WTC11 (cell line): ENCODE data around the gene PODXL. TPM values are rescaled to one million over a fixed set of nuclear protein-coding genes. Genes with fewer than 3 reads are reported as not detected.

Experiments
- ATF1 ChIP-seq: sonication (generic); formaldehyde crosslinking; IDR thresholded peaks from 2 replicates; pipeline ENCODE4 v1.8.1; 2023; ENCODE audit warnings: mild to moderate bottlenecking, moderate library complexity, missing genetic modification reagents
- CBFB ChIP-seq: sonication (generic); formaldehyde crosslinking; IDR thresholded peaks from 2 replicates; pipeline ENCODE4 v1.8.1; 2022; ENCODE audit warnings: mild to moderate bottlenecking, low read depth, missing genetic modification reagents
- CREB1 ChIP-seq: sonication (generic); formaldehyde crosslinking; IDR thresholded peaks from 2 replicates; pipeline ENCODE4 v1.8.0; 2023; ENCODE audit warnings: mild to moderate bottlenecking, missing genetic modification reagents
- EMX1 ChIP-seq: fragments of 250-450 bp; sonication (Bioruptor Pico); IDR thresholded peaks from 2 replicates; pipeline ENCODE4 v1.8.0; 2021; ENCODE audit warnings: mild to moderate bottlenecking
- GABPB1 ChIP-seq: sonication (generic); formaldehyde crosslinking; IDR thresholded peaks from 2 replicates; pipeline ENCODE4 v1.8.1; 2023; ENCODE audit warnings: mild to moderate bottlenecking, missing genetic modification reagents
- IRF2 ChIP-seq: sonication (generic); formaldehyde crosslinking; IDR thresholded peaks from 2 replicates; pipeline ENCODE4 v1.8.0; 2022; ENCODE audit warnings: low read depth, missing genetic modification reagents, borderline replicate concordance
- JUN ChIP-seq: sonication (generic); formaldehyde crosslinking; IDR thresholded peaks from 2 replicates; pipeline ENCODE4 v1.8.0; 2023; ENCODE audit warnings: mild to moderate bottlenecking, missing genetic modification reagents
- OVOL2 ChIP-seq: fragments of 250-450 bp; sonication (Bioruptor Pico); IDR thresholded peaks from 2 replicates; pipeline ENCODE4 v1.9.0; 2021; ENCODE audit warnings: mild to moderate bottlenecking, borderline replicate concordance
- RELA ChIP-seq: sonication (generic); formaldehyde crosslinking; IDR thresholded peaks from 2 replicates; pipeline ENCODE4 v1.8.1; 2022; ENCODE audit warnings: missing genetic modification reagents, mild to moderate bottlenecking, borderline replicate concordance
- SP1 ChIP-seq: sonication (generic); formaldehyde crosslinking; conservative IDR thresholded peaks from 2 replicates; pipeline ENCODE4 v1.8.1; 2022; ENCODE audit warnings: missing genetic modification reagents
- TEAD1 ChIP-seq: sonication (generic); formaldehyde crosslinking; IDR thresholded peaks from 2 replicates; pipeline ENCODE4 v1.8.0; 2022; ENCODE audit warnings: mild to moderate bottlenecking, missing genetic modification reagents
- ZBTB21 ChIP-seq: sonication (generic); formaldehyde crosslinking; IDR thresholded peaks from 2 replicates; pipeline ENCODE4 v1.8.1; 2023; ENCODE audit warnings: mild to moderate bottlenecking, missing genetic modification reagents, borderline replicate concordance
- ZNF232 ChIP-seq: sonication (generic); formaldehyde crosslinking; IDR thresholded peaks from 2 replicates; pipeline ENCODE4 v1.8.0; 2022; ENCODE audit warnings: mild to moderate bottlenecking, missing genetic modification reagents
- ZNF263 ChIP-seq: sonication (generic); formaldehyde crosslinking; IDR thresholded peaks from 2 replicates; pipeline ENCODE4 v1.8.1; 2022; ENCODE audit warnings: low read depth, mild to moderate bottlenecking, moderate library complexity, missing genetic modification reagents
- ZNF671 ChIP-seq: fragments of 250-450 bp; sonication (Bioruptor Pico); IDR thresholded peaks from 2 replicates; pipeline ENCODE4 v1.8.0; 2021; ENCODE audit warnings: mild to moderate bottlenecking
- total RNA-seq: library from RNA; stranded (reverse); gene quantifications from 3 replicates; pipeline ENCODE4 v1.2.3, GENCODE V29; 2021
- TF ChIP-seq, protein P1 (sequence below): fragments of 250-450 bp; sonication (Bioruptor Pico); IDR thresholded peaks from 2 replicates; pipeline ENCODE4 v1.8.0; 2021; ENCODE audit warnings: mild to moderate bottlenecking
- TF ChIP-seq, protein P2 (sequence below): sonication (generic); formaldehyde crosslinking; IDR thresholded peaks from 2 replicates; pipeline ENCODE4 v1.8.1; 2023; ENCODE audit warnings: mild to moderate bottlenecking, missing genetic modification reagents, borderline replicate concordance
- TF ChIP-seq, protein P3 (sequence below): fragments of 250-450 bp; sonication (Bioruptor Pico); IDR thresholded peaks from 2 replicates; pipeline ENCODE4 v2.1.2; 2022; ENCODE audit warnings: mild to moderate bottlenecking, moderate library complexity
- TF ChIP-seq, protein P4 (sequence below): fragments of 250-450 bp; sonication (Bioruptor Pico); IDR thresholded peaks from 2 replicates; pipeline ENCODE4 v1.9.0; 2021; ENCODE audit warnings: mild to moderate bottlenecking
- TF ChIP-seq, protein P5 (sequence below): sonication (generic); formaldehyde crosslinking; IDR thresholded peaks from 2 replicates; pipeline ENCODE4 v1.8.0; 2022; ENCODE audit warnings: missing genetic modification reagents
- TF ChIP-seq, protein P6 (sequence below): sonication (generic); formaldehyde crosslinking; conservative IDR thresholded peaks from 2 replicates; pipeline ENCODE4 v1.8.1; 2023; ENCODE audit warnings: mild to moderate bottlenecking, low read depth, missing genetic modification reagents, moderate library complexity
- TF ChIP-seq, protein P7 (sequence below): sonication (generic); formaldehyde crosslinking; IDR thresholded peaks from 2 replicates; pipeline ENCODE4 v1.8.1; 2022; ENCODE audit warnings: mild to moderate bottlenecking, moderate library complexity, missing genetic modification reagents

PODXL gene
- total RNA-seq, 1 experiment from 2014 or later: 483 TPM

DNA sequence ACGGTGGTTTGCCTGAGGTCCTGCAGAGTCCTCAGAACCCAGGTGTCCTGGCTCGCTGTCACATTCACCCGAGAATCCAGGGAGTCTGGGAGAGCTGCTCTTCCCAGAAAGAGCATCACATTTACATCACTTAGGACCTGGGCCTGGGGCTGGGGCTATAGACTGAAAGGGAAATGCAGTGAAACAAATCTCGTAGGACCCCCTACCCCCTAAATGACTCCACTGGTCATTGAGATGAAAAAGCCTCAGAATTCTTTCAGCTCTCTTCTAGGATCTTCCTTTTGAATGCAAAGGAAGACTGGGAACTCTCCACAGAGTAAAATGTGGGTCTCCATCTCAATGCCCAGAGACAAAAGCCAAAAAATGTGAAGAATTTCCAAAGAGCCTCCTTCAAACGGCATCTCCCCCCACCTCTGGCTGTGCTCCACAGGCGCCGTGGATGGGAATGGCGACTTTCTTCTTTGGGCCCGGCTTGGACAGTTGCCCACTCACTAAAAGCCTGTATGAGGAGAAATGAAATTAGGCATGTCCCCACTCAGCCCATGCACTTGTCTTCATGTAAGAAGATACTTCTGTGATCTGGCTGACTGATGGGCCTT lies 49.0 kb upstream of the PODXL start (continued):
- no peak for TF ChIP-seq GABPB1 (CRISPR knock-in tag)
- TF ChIP-seq TEAD1 (CRISPR knock-in tag): peak; percentile 97; the same call in 1 of the 2 replicates
- TF ChIP-seq, protein P1, sequence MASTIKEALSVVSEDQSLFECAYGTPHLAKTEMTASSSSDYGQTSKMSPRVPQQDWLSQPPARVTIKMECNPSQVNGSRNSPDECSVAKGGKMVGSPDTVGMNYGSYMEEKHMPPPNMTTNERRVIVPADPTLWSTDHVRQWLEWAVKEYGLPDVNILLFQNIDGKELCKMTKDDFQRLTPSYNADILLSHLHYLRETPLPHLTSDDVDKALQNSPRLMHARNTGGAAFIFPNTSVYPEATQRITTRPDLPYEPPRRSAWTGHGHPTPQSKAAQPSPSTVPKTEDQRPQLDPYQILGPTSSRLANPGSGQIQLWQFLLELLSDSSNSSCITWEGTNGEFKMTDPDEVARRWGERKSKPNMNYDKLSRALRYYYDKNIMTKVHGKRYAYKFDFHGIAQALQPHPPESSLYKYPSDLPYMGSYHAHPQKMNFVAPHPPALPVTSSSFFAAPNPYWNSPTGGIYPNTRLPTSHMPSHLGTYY: no peak
- TF ChIP-seq, protein P2, sequence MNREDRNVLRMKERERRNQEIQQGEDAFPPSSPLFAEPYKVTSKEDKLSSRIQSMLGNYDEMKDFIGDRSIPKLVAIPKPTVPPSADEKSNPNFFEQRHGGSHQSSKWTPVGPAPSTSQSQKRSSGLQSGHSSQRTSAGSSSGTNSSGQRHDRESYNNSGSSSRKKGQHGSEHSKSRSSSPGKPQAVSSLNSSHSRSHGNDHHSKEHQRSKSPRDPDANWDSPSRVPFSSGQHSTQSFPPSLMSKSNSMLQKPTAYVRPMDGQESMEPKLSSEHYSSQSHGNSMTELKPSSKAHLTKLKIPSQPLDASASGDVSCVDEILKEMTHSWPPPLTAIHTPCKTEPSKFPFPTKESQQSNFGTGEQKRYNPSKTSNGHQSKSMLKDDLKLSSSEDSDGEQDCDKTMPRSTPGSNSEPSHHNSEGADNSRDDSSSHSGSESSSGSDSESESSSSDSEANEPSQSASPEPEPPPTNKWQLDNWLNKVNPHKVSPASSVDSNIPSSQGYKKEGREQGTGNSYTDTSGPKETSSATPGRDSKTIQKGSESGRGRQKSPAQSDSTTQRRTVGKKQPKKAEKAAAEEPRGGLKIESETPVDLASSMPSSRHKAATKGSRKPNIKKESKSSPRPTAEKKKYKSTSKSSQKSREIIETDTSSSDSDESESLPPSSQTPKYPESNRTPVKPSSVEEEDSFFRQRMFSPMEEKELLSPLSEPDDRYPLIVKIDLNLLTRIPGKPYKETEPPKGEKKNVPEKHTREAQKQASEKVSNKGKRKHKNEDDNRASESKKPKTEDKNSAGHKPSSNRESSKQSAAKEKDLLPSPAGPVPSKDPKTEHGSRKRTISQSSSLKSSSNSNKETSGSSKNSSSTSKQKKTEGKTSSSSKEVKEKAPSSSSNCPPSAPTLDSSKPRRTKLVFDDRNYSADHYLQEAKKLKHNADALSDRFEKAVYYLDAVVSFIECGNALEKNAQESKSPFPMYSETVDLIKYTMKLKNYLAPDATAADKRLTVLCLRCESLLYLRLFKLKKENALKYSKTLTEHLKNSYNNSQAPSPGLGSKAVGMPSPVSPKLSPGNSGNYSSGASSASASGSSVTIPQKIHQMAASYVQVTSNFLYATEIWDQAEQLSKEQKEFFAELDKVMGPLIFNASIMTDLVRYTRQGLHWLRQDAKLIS (CRISPR knock-in tag): 0 out of 2 replicates have a peak, but pooled peaks have one; percentile 69
- no peak for TF ChIP-seq OVOL2 (CRISPR knock-in tag)
- no peak for TF ChIP-seq ATF1 (CRISPR knock-in tag)
- 0 out of 2 replicates have a peak, but pooled peaks have one; percentile 57 for TF ChIP-seq ZNF263 (CRISPR knock-in tag)
- 0 out of 2 replicates have a peak, but pooled peaks have one; percentile 16 for TF ChIP-seq ZNF232 (CRISPR knock-in tag)
- TF ChIP-seq, protein P3, sequence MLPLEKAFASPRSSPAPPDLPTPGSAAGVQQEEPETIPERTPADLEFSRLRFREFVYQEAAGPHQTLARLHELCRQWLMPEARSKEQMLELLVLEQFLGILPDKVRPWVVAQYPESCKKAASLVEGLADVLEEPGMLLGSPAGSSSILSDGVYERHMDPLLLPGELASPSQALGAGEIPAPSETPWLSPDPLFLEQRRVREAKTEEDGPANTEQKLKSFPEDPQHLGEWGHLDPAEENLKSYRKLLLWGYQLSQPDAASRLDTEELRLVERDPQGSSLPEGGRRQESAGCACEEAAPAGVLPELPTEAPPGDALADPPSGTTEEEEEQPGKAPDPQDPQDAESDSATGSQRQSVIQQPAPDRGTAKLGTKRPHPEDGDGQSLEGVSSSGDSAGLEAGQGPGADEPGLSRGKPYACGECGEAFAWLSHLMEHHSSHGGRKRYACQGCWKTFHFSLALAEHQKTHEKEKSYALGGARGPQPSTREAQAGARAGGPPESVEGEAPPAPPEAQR (CRISPR knock-in tag): 0 out of 2 replicates have a peak, but pooled peaks have one; percentile 12
- TF ChIP-seq, protein P4, sequence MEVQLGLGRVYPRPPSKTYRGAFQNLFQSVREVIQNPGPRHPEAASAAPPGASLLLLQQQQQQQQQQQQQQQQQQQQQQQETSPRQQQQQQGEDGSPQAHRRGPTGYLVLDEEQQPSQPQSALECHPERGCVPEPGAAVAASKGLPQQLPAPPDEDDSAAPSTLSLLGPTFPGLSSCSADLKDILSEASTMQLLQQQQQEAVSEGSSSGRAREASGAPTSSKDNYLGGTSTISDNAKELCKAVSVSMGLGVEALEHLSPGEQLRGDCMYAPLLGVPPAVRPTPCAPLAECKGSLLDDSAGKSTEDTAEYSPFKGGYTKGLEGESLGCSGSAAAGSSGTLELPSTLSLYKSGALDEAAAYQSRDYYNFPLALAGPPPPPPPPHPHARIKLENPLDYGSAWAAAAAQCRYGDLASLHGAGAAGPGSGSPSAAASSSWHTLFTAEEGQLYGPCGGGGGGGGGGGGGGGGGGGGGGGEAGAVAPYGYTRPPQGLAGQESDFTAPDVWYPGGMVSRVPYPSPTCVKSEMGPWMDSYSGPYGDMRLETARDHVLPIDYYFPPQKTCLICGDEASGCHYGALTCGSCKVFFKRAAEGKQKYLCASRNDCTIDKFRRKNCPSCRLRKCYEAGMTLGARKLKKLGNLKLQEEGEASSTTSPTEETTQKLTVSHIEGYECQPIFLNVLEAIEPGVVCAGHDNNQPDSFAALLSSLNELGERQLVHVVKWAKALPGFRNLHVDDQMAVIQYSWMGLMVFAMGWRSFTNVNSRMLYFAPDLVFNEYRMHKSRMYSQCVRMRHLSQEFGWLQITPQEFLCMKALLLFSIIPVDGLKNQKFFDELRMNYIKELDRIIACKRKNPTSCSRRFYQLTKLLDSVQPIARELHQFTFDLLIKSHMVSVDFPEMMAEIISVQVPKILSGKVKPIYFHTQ (CRISPR knock-in tag): 0 out of 2 replicates have a peak, but pooled peaks have one; percentile 44
- 0 out of 2 replicates have a peak, but pooled peaks have one; percentile 42 for TF ChIP-seq EMX1
- TF ChIP-seq, protein P5, sequence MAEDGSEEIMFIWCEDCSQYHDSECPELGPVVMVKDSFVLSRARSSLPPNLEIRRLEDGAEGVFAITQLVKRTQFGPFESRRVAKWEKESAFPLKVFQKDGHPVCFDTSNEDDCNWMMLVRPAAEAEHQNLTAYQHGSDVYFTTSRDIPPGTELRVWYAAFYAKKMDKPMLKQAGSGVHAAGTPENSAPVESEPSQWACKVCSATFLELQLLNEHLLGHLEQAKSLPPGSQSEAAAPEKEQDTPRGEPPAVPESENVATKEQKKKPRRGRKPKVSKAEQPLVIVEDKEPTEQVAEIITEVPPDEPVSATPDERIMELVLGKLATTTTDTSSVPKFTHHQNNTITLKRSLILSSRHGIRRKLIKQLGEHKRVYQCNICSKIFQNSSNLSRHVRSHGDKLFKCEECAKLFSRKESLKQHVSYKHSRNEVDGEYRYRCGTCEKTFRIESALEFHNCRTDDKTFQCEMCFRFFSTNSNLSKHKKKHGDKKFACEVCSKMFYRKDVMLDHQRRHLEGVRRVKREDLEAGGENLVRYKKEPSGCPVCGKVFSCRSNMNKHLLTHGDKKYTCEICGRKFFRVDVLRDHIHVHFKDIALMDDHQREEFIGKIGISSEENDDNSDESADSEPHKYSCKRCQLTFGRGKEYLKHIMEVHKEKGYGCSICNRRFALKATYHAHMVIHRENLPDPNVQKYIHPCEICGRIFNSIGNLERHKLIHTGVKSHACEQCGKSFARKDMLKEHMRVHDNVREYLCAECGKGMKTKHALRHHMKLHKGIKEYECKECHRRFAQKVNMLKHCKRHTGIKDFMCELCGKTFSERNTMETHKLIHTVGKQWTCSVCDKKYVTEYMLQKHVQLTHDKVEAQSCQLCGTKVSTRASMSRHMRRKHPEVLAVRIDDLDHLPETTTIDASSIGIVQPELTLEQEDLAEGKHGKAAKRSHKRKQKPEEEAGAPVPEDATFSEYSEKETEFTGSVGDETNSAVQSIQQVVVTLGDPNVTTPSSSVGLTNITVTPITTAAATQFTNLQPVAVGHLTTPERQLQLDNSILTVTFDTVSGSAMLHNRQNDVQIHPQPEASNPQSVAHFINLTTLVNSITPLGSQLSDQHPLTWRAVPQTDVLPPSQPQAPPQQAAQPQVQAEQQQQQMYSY (CRISPR knock-in tag): no peak
- TF ChIP-seq JUN: peak; percentile 14; the same call in 1 of the 2 replicates
- 0 out of 2 replicates have a peak, but pooled peaks have one; percentile 41 for TF ChIP-seq ZNF671 (CRISPR knock-in tag)
- no peak for TF ChIP-seq SP1 (CRISPR knock-in tag)
- TF ChIP-seq, protein P6, sequence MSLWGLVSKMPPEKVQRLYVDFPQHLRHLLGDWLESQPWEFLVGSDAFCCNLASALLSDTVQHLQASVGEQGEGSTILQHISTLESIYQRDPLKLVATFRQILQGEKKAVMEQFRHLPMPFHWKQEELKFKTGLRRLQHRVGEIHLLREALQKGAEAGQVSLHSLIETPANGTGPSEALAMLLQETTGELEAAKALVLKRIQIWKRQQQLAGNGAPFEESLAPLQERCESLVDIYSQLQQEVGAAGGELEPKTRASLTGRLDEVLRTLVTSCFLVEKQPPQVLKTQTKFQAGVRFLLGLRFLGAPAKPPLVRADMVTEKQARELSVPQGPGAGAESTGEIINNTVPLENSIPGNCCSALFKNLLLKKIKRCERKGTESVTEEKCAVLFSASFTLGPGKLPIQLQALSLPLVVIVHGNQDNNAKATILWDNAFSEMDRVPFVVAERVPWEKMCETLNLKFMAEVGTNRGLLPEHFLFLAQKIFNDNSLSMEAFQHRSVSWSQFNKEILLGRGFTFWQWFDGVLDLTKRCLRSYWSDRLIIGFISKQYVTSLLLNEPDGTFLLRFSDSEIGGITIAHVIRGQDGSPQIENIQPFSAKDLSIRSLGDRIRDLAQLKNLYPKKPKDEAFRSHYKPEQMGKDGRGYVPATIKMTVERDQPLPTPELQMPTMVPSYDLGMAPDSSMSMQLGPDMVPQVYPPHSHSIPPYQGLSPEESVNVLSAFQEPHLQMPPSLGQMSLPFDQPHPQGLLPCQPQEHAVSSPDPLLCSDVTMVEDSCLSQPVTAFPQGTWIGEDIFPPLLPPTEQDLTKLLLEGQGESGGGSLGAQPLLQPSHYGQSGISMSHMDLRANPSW (CRISPR knock-in tag): no peak
- TF ChIP-seq, protein P7, sequence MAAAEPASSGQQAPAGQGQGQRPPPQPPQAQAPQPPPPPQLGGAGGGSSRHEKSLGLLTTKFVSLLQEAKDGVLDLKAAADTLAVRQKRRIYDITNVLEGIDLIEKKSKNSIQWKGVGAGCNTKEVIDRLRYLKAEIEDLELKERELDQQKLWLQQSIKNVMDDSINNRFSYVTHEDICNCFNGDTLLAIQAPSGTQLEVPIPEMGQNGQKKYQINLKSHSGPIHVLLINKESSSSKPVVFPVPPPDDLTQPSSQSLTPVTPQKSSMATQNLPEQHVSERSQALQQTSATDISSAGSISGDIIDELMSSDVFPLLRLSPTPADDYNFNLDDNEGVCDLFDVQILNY (CRISPR knock-in tag): 0 out of 2 replicates have a peak, but pooled peaks have one; percentile 17
- TF ChIP-seq RELA: no peak
- 0 out of 2 replicates have a peak, but pooled peaks have one; percentile 46 for TF ChIP-seq ZBTB21
- no peak for TF ChIP-seq CREB1 (CRISPR knock-in tag)
- no peak for TF ChIP-seq IRF2 (CRISPR knock-in tag)
- TF ChIP-seq CBFB (CRISPR knock-in tag): no peak
